HepG2 (cell line): ENCODE results near the gene SMCO4. TPM values are rescaled to one million over a fixed set of nuclear protein-coding genes. Genes with fewer than 3 reads are reported as not detected.

Experiments used
- AHDC1 ChIP-seq: sonication (generic); formaldehyde crosslinking; IDR thresholded peaks from 2 replicates; pipeline ENCODE4 v1.5.1; 2020; ENCODE audit warnings: mild to moderate bottlenecking, missing genetic modification reagents, borderline replicate concordance
- BCL6 ChIP-seq: IDR thresholded peaks from 2 replicates; pipeline ENCODE4 v1.6.1; 2016; ENCODE audit warnings: missing genetic modification reagents, missing compliant biosample characterization
- HOXA9 ChIP-seq: sonication (generic); formaldehyde crosslinking; IDR thresholded peaks from 2 replicates; pipeline ENCODE4 v1.8.1; 2022; ENCODE audit warnings: missing genetic modification reagents, mild to moderate bottlenecking, moderate library complexity, borderline replicate concordance
- NFE2L1 ChIP-seq: sonication (generic); formaldehyde crosslinking; IDR thresholded peaks from 2 replicates; pipeline ENCODE4 v1.4.0; 2020; ENCODE audit warnings: missing genetic modification reagents, mild to moderate bottlenecking, borderline replicate concordance
- SKIL ChIP-seq: sonication (generic); formaldehyde crosslinking; IDR thresholded peaks from 2 replicates; pipeline ENCODE4 v1.8.0; 2022; ENCODE audit warnings: missing genetic modification reagents, mild to moderate bottlenecking, moderate library complexity, borderline replicate concordance
- THRA ChIP-seq: sonication (generic); formaldehyde crosslinking; IDR thresholded peaks from 2 replicates; pipeline ENCODE4 v1.4.0; 2020; ENCODE audit warnings: missing genetic modification reagents, borderline replicate concordance
- ZFP91 ChIP-seq: sonication (generic); formaldehyde crosslinking; IDR thresholded peaks from 2 replicates; pipeline ENCODE4 v1.9.0; 2022; ENCODE audit warnings: missing genetic modification reagents, mild to moderate bottlenecking, borderline replicate concordance
- ZHX2 ChIP-seq, 2 experiments: sonication (generic) in 1 of 2; formaldehyde crosslinking in 1 of 2; IDR thresholded peaks; 2 replicates each; pipeline versions ENCODE4 v1.6.1 to v1.9.0; 2014 to 2022; ENCODE audit warnings: antibody characterized with exemption in 1 of 2, borderline replicate concordance in 1 of 2, inconsistent platforms in 1 of 2, low read depth in 1 of 2, missing genetic modification reagents in 1 of 2
- polyA plus RNA-seq, 8 experiments: library from polyadenylated mRNA; depleted of rRNA in 3 of 8; stranded (reverse) in 7 of 8; unstranded in 1 of 8; fragments of >200 nt; fragmentation: Illumina TruSeq in 4 of 8; extraction: Trizol in 4 of 8; gene quantifications; 2 replicates each; pipeline versions ENCODE4 v1.2.1 to v1.2.3, GENCODE V29; 2011 to 2016; ENCODE audit warnings: low read depth in 4 of 8, missing spikeins in 1 of 8, mixed read lengths in 1 of 8; ENCODE audit not compliant: insufficient read depth in 1 of 8
- total RNA-seq, 5 experiments: library from RNA; depleted of rRNA; stranded (reverse); fragments of >200 nt; fragmentation: Illumina TruSeq; extraction: Trizol; gene quantifications; 2 replicates each; pipeline ENCODE4 v1.2.3, GENCODE V29; 2016; ENCODE audit warnings: low read depth in 1 of 5

Gene SMCO4
- total and polyA plus RNA-seq, 2 of the 13 experiments (the other 11 are each of a cell fraction or from before 2014, with no cell fraction given) = 10.6 to 28.5 TPM

- TF ChIP-seq THRA (peak; percentile 89), ZHX2 (IDR thresholded peaks at IDR 0.05; ENCODE audit: low read depth) (0 out of 2 replicates have a peak, but pooled peaks have one; percentile 51), ZHX2 (CRISPR knock-in tag; IDR thresholded peaks at IDR 0.05; ENCODE audit: borderline replicate concordance) (no peak), HOXA9 (CRISPR knock-in tag) (no peak), AHDC1 (CRISPR knock-in tag) (peak; percentile 97), NFE2L1 (CRISPR knock-in tag) (no peak), ZFP91 (CRISPR knock-in tag) (peak; percentile 73), BCL6 (CRISPR knock-in tag) (peak; percentile 93), SKIL (CRISPR knock-in tag) (peak; percentile 99)
Measured at GRCh38 chr11:93487032-93487483, 56.1 kb downstream of the SMCO4 start (continued).
